ENCODE data around the gene DUSP7.
A peak's percentile ranks its signal among the peaks of the same experiment; 100 is the strongest.

The DUSP7 gene

GRCh38 chr3:52007291-52007690 lies 49.1 kb downstream of the DUSP7 start:
- no peaks in the 10 kb centered on the region for H3K36me3 ChIP-seq (ENCODE audit: control insufficient read depth in 1 of 2, insufficient read depth in 2 of 2, low read depth in 1 of 2, low read length in 2 of 2)
- no peak overlapping the region for H3K4ac ChIP-seq (ENCODE audit: low read depth in 1 of 2, low read length in 2 of 2)
- no peak overlapping the region for H2AFZ ChIP-seq (ENCODE audit: low read depth, low read length)
- WGBS, result 82% methylated on average over 3 of the region's 4 CpGs
- no peak overlapping the region for H3K27ac ChIP-seq (ENCODE audit: low read length, poor library complexity, severe bottlenecking)
- no peak overlapping the region for H3K18ac ChIP-seq (ENCODE audit: low read depth in 1 of 2, low read length in 2 of 2)
- H2BK120ac ChIP-seq (ENCODE audit: low read depth, low read length), result no peak overlapping the region
- H3K79me1 ChIP-seq (replicated peaks; ENCODE audit: low read length, poor library complexity, severe bottlenecking), result no peaks in the 10 kb centered on the region
- no peak overlapping the region for H2BK5ac ChIP-seq (ENCODE audit: low read depth, low read length, poor library complexity, severe bottlenecking)
- H3K9me3 ChIP-seq (ENCODE audit: control insufficient read depth, low read length), result no peaks in the 10 kb centered on the region
- H3K27me3 ChIP-seq (ENCODE audit: control insufficient read depth in 1 of 2, insufficient read depth in 1 of 2, low read length in 2 of 2), result peaks cover 0 to 26% of the 10 kb centered on the region in 2 experiments
- H3K9ac ChIP-seq (ENCODE audit: low read length), result no peak overlapping the region
- no peak overlapping the region for H3K23ac ChIP-seq (ENCODE audit: low read length in 2 of 2)
- H3K4me1 ChIP-seq (ENCODE audit: control insufficient read depth, insufficient read depth, low read depth, low read length), result peaks cover 14% of the 10 kb centered on the region
- no peak for DNase-seq
- no peak overlapping the region for H2BK15ac ChIP-seq (ENCODE audit: low read depth, poor library complexity, severe bottlenecking)
- H3K4me2 ChIP-seq (ENCODE audit: low read length, poor library complexity, severe bottlenecking), result no peak overlapping the region
- no peak overlapping the region for H3K14ac ChIP-seq (ENCODE audit: low read length in 2 of 2)
- H4K8ac ChIP-seq (ENCODE audit: low read length), result no peak overlapping the region
- H2BK12ac ChIP-seq (ENCODE audit: low read length in 2 of 2), result no peak overlapping the region
- no peak overlapping the region for H4K91ac ChIP-seq (ENCODE audit: low read length)
- H3K4me3 ChIP-seq (ENCODE audit: insufficient read depth in 1 of 2, low read depth in 1 of 2, low read length in 2 of 2), result no peak overlapping the region
- H2AK5ac ChIP-seq (ENCODE audit: low read length, severe bottlenecking), result no peak overlapping the region

GRCh38 chr3:52006820-52007133 lies 49.6 kb downstream of the DUSP7 start:
- Histone ChIP-seq H2BK12ac (ENCODE audit: low read length in 2 of 2) (no peak overlapping the region), H2AK5ac (ENCODE audit: low read length, severe bottlenecking) (no peak overlapping the region), H3K4me2 (ENCODE audit: low read length, poor library complexity, severe bottlenecking) (no peak overlapping the region), H2BK15ac (ENCODE audit: low read depth, poor library complexity, severe bottlenecking) (no peak overlapping the region), H2AFZ (ENCODE audit: low read depth, low read length) (no peak overlapping the region), H3K79me1 (replicated peaks; ENCODE audit: low read length, poor library complexity, severe bottlenecking) (no peaks in the 10 kb centered on the region), H3K27me3 (ENCODE audit: control insufficient read depth in 1 of 2, insufficient read depth in 1 of 2, low read length in 2 of 2) (peaks cover 0 to 29% of the 10 kb centered on the region in 2 experiments), H3K9ac (ENCODE audit: low read length) (no peak overlapping the region), H3K9me3 (ENCODE audit: control insufficient read depth, low read length) (no peaks in the 10 kb centered on the region), H4K8ac (ENCODE audit: low read length) (no peak overlapping the region), H3K27ac (ENCODE audit: low read length, poor library complexity, severe bottlenecking) (no peak overlapping the region), H3K23ac (ENCODE audit: low read length in 2 of 2) (no peak overlapping the region), H3K36me3 (ENCODE audit: control insufficient read depth in 1 of 2, insufficient read depth in 2 of 2, low read depth in 1 of 2, low read length in 2 of 2) (no peaks in the 10 kb centered on the region), H4K91ac (ENCODE audit: low read length) (no peak overlapping the region), H2BK5ac (ENCODE audit: low read depth, low read length, poor library complexity, severe bottlenecking) (no peak overlapping the region), H3K4me1 (ENCODE audit: control insufficient read depth, insufficient read depth, low read depth, low read length) (peaks cover 14% of the 10 kb centered on the region), H2BK120ac (ENCODE audit: low read depth, low read length) (no peak overlapping the region), H3K18ac (ENCODE audit: low read depth in 1 of 2, low read length in 2 of 2) (no peak overlapping the region), H3K4ac (ENCODE audit: low read depth in 1 of 2, low read length in 2 of 2) (no peak overlapping the region), H3K14ac (ENCODE audit: low read length in 2 of 2) (peak overlapping the region in 1 of 2 experiments; percentile 2), H3K4me3 (ENCODE audit: insufficient read depth in 1 of 2, low read depth in 1 of 2, low read length in 2 of 2) (no peak overlapping the region)
- no peak for DNase-seq
- WGBS, result 89% methylated on average over 5 of the region's 6 CpGs

GRCh38 chr3:52006017-52006819 lies 50.2 kb downstream of the DUSP7 start:
- no peaks in the 10 kb centered on the region for H3K79me1 ChIP-seq (replicated peaks; ENCODE audit: low read length, poor library complexity, severe bottlenecking)
- H3K4me2 ChIP-seq (ENCODE audit: low read length, poor library complexity, severe bottlenecking), result no peak overlapping the region
- H2AFZ ChIP-seq (ENCODE audit: low read depth, low read length), result no peak overlapping the region
- H2BK5ac ChIP-seq (ENCODE audit: low read depth, low read length, poor library complexity, severe bottlenecking), result no peak overlapping the region
- peak overlapping the region; percentile 31 for H4K8ac ChIP-seq (ENCODE audit: low read length)
- WGBS, result 57% methylated on average over 8 of the region's 8 CpGs
- H2BK120ac ChIP-seq (ENCODE audit: low read depth, low read length), result no peak overlapping the region
- no peak overlapping the region for H2AK5ac ChIP-seq (ENCODE audit: low read length, severe bottlenecking)
- no peak overlapping the region for H3K4ac ChIP-seq (ENCODE audit: low read depth in 1 of 2, low read length in 2 of 2)
- H3K4me1 ChIP-seq (ENCODE audit: control insufficient read depth, insufficient read depth, low read depth, low read length), result peaks cover 17% of the 10 kb centered on the region
- H3K36me3 ChIP-seq (ENCODE audit: control insufficient read depth in 1 of 2, insufficient read depth in 2 of 2, low read depth in 1 of 2, low read length in 2 of 2), result no peaks in the 10 kb centered on the region
- DNase-seq, result no peak
- H3K23ac ChIP-seq (ENCODE audit: low read length in 2 of 2), result no peak overlapping the region
- no peak overlapping the region for H3K9ac ChIP-seq (ENCODE audit: low read length)
- no peak overlapping the region for H4K91ac ChIP-seq (ENCODE audit: low read length)
- peaks cover 0 to 34% of the 10 kb centered on the region in 2 experiments for H3K27me3 ChIP-seq (ENCODE audit: control insufficient read depth in 1 of 2, insufficient read depth in 1 of 2, low read length in 2 of 2)
- H2BK15ac ChIP-seq (ENCODE audit: low read depth, poor library complexity, severe bottlenecking), result no peak overlapping the region
- peak overlapping the region in 1 of 2 experiments; percentile 29 for H3K18ac ChIP-seq (ENCODE audit: low read depth in 1 of 2, low read length in 2 of 2)
- peak overlapping the region in 1 of 2 experiments; percentile 32 for H2BK12ac ChIP-seq (ENCODE audit: low read length in 2 of 2)
- H3K4me3 ChIP-seq (ENCODE audit: insufficient read depth in 1 of 2, low read depth in 1 of 2, low read length in 2 of 2), result no peak overlapping the region
- H3K14ac ChIP-seq (ENCODE audit: low read length in 2 of 2), result no peak overlapping the region
- no peak overlapping the region for H3K27ac ChIP-seq (ENCODE audit: low read length, poor library complexity, severe bottlenecking)
- H3K9me3 ChIP-seq (ENCODE audit: control insufficient read depth, low read length), result no peaks in the 10 kb centered on the region

- H3K9me3 ChIP-seq (ENCODE audit: control insufficient read depth, low read length), result no peaks in the 10 kb centered on the region
- peak overlapping the region in 1 of 2 experiments; percentile 80 for H3K14ac ChIP-seq (ENCODE audit: low read length in 2 of 2)
- peak; percentile 61 for DNase-seq
- no peak overlapping the region for H3K23ac ChIP-seq (ENCODE audit: low read length in 2 of 2)
- no peaks in the 10 kb centered on the region for H3K36me3 ChIP-seq (ENCODE audit: control insufficient read depth in 1 of 2, insufficient read depth in 2 of 2, low read depth in 1 of 2, low read length in 2 of 2)
- no peaks in the 10 kb centered on the region for H3K79me1 ChIP-seq (replicated peaks; ENCODE audit: low read length, poor library complexity, severe bottlenecking)
- peak overlapping the region in 1 of 2 experiments; percentile 95 for H2BK12ac ChIP-seq (ENCODE audit: low read length in 2 of 2)
- H2BK120ac ChIP-seq (ENCODE audit: low read depth, low read length), result peak overlapping the region; percentile 59
- peak overlapping the region; percentile 7 to 90 for H3K18ac ChIP-seq (ENCODE audit: low read depth in 1 of 2, low read length in 2 of 2)
- no peak overlapping the region for H2BK5ac ChIP-seq (ENCODE audit: low read depth, low read length, poor library complexity, severe bottlenecking)
- H3K9ac ChIP-seq (ENCODE audit: low read length), result no peak overlapping the region
- 13% methylated on average over 15 of the region's 15 CpGs for WGBS
- no peak overlapping the region for H2BK15ac ChIP-seq (ENCODE audit: low read depth, poor library complexity, severe bottlenecking)
- peak overlapping the region; percentile 74 for H4K8ac ChIP-seq (ENCODE audit: low read length)
- H3K27ac ChIP-seq (ENCODE audit: low read length, poor library complexity, severe bottlenecking), result no peak overlapping the region
- H2AK5ac ChIP-seq (ENCODE audit: low read length, severe bottlenecking), result no peak overlapping the region
- no peak overlapping the region for H3K4me3 ChIP-seq (ENCODE audit: insufficient read depth in 1 of 2, low read depth in 1 of 2, low read length in 2 of 2)
- no peak overlapping the region for H2AFZ ChIP-seq (ENCODE audit: low read depth, low read length)
- H4K91ac ChIP-seq (ENCODE audit: low read length), result peak overlapping the region; percentile 2
- H3K27me3 ChIP-seq (ENCODE audit: control insufficient read depth in 1 of 2, insufficient read depth in 1 of 2, low read length in 2 of 2), result peaks cover 0 to 32% of the 10 kb centered on the region in 2 experiments
- H3K4ac ChIP-seq (ENCODE audit: low read depth in 1 of 2, low read length in 2 of 2), result peak overlapping the region in 1 of 2 experiments; percentile 47
- peaks cover 17% of the 10 kb centered on the region for H3K4me1 ChIP-seq (ENCODE audit: control insufficient read depth, insufficient read depth, low read depth, low read length)
- H3K4me2 ChIP-seq (ENCODE audit: low read length, poor library complexity, severe bottlenecking), result no peak overlapping the region
Measured at GRCh38 chr3:52005571-52005986, 50.8 kb downstream of the DUSP7 start.

Data from mesenchymal stem cell (in vitro differentiated cells and primary cell).